Fibroblast of upper back skin (primary cell): ENCODE results near the gene DCAF4.
A peak's percentile ranks its signal among the peaks of the same experiment; 100 is the strongest.
"Not testable (repeated sequence)": the region's sequence is repeated elsewhere in the genome, so short reads cannot be mapped to it uniquely, and the experiment has no call there.

Experiments
- DNase-seq: peaks from one replicate; pipeline ENCODE4 v3.0.0-alpha.2; 2013

DCAF4 gene

DNA sequence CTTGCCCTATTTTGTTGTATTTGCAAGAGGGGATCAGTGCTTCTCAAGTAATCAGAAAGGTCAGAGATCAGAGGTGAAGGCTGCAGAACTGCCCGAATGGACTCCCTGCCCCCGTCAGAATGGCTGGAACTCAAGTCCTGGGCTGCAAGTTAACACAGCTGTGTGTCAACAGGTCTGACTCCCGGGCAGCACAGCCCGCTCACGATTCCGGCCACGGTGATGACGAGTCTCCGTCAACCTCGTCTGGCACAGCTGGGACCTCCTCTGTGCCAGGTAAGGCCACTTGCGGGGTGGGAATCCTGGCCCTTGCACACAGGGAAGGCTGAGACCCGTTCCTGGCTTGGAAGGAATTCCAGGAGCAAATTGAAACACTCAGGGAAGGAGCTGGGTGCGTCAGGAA lies 13.4 kb downstream of the DCAF4 start:
- DNase-seq = no peak

DNA sequence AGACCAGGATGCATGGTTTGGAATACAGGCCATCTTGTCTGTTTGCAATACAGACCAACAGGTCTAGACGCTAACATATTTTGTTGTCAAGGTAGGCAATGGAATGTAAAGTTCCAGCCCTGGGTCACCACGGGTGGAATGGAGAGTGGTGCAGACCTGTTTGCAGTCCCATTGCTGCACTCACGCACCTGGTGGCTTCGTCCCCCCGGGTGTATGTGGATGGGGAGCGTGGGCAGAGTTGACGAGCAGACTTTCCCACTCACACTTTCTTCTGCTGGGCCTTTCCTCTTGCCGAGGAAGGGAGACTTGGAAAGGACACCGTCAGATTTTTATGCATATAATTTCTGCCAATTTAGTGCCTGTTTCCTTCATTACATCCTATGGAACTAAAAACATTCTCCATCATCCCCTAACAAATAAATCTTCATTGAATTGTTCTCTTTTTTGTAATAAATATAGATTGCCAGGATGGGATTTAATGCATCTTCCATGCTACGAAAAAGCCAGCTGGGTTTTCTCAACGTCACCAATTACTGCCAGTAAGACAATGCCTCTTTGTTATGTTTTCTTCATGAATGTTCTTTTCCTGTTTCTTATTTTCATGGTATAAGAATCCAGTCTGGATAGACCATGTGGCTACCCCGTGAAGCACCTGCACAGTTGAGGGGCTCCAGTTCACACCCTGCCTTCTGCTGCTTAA lies 15.2 kb downstream of the DCAF4 start:
- DNase-seq = no peak

DNA sequence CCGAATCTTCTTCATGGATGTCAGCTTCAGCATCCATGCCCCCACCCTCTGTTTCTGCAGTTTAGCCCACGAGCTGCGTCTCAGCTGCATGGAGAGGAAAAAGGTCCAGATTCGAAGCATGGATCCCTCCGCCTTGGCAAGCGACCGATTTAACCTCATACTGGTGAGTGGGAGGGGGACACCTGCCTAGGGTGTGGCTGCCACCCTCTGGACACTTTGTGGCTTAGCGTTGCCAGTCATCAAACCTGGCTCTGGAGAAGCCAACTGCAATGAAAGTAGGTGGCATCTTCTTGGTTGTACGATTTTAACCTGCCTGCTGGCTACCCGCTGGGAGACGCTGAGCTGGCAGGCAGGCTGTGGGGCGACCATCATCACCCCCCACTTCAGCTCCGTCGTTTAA lies 16.7 kb downstream of the DCAF4 start:
- no peak for DNase-seq

DNA sequence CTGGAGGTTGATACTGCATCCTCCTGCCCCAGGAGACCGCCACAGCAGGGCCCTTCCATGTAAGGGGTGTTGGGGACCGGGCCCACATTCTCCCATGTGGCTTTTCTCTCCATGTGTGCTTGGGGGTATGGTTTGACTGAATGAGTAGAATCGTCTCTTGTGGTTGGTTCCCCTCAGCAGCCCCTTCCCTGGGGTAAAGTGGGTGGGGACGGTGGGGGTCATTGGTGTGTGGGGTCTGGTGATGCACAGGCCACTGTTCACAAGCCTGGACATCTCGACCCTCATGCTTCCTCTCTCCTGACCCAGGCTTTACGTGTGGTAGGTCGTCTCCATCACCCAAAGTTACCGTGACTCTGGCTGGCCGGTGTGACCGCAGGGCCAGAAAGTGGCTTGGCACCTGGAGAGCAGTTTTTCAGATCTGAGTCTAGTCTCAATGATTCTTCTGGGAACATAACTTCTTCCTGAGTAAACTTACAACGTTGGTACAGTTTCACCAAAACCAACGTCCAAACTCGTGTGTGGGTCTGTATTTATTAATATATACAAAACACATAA lies 17.7 kb downstream of the DCAF4 start:
- DNase-seq = no peak

DNA sequence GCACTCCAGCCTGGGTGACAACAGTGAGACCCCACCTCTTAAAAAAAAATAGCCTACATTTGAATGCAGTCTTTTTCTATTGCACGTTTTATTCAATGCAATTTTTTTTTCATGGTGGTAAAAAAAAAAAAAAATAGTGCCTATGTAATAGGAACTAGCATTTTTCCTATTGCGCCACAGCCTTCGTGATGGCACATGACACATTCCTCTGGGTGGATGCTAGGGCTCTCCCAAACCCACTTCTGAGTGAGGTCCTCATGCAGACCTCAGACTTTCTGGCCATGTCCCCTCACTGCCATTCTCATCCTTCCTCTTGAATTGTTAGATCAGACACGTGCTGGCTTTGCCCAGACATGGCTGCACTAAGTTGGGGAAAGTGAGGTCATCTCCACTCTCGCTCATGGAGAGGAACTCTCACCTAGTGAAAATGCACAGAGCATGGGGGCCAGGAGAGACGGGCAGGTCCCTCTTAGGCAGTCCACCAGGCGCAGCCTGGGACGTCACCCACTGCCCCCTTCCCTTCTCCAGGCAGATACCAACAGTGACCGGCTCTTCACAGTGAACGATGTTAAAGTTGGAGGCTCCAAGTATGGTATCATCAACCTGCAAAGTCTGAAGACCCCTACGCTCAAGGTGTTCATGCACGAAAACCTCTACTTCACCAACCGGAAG lies 19.2 kb downstream of the DCAF4 start:
- no peak for DNase-seq

DNA sequence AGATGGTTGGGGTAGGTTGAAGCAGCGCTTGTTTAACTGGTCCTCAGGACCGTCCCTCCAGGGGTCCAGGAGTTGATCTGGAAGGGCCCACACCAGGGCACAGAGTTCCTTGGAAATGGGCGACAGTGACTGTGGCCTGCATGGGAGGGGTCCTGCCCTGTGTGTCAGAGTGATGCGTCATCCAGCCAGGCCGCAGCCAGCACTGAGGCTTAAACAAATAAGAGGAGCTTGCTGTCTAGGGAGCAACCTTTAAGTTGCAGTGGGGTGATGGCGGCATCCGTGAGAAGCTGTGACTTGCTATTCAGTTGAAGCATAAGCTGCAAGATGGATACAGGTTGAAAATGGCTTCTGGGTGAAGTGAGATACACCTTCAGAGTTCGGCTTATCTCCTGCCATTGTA lies 20.2 kb downstream of the DCAF4 start:
- peak; percentile 13 for DNase-seq

DNA sequence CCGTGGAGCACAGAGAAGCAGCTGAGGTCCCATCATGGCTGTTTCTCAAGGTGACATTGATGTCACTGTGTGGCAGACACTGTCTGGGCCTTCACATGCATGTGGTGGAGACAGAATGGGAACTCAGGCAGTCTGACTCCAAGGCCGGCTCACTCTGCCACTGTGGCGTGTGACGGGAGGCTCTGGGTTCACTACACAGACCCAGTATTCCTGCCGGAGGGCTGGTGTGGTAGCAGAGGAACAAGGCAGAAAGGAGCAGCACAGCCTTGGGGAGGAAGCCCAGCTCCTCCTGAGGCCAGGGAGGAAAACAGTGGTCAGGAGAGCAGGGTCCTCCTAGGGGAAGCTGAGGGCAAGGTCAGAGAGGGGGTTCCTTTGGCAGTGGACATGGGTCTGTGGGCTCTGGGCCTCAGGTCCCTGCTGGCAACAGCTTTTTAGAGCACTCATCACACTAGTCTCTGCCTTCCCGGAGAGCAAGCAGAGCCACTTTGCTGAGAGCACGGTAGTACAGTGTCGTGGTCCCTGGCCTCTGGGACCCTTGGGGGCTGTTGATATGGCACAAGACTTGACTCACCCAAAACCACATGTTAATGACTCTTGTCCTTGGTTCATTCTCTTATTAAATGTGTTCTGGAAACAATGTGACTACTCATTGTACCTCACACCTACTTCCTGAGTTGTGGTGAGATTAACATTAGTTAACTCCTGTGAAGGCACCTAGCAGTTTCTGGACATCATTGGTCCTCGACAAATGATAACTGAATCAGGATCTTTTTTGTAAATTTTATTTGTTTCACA lies 21.3 kb downstream of the DCAF4 start:
- no peak for DNase-seq

DNA sequence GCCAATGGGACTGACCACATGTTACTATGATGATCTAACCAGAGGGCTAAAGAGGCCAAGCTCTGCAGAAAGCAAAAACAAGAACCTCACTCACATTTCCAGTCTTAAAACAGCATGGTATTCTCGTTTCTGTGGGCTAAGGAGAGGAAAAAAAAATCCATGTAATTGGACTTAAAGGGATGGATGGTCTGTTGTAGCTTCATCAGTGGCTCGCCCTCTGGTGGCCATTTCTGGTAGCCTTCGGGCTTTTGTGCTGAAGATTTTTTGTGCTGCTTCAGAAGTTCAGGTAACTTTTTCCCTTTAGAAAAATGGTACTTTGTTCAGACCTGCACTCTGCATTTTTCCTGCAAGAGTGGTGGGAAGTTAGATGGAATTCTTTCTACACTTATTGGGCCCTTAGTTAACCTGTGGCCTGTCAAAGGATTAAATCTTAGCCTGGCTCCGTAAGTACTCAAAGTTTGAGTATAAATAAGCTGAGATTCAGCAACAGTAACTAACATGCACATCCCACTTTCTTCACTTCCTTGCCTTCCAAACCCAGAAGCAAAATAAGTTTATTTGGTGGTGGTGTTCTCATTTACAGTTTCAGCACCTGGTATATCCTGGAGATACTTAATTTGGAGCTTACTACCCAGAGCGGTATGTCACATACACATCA lies 22.3 kb downstream of the DCAF4 start:
- peak; percentile 68 for DNase-seq

DNA sequence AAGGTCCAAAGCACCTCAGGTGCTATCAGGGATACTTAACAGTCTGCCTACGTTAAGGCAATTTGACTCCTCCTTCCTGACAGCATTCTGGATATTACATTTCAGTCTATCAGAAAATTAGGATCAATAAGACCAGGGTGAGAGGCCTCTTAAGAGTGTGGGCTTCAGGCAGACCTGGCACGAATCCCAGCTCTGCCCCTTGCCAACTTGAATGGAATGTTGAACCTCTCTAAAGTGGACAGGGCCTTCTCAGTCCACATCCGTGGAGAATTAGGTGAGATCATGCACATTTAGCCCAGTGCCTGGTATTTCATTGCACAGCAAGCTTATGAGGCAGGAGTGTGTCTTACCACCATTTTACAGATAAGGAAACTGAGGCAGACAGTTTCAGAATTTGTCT lies 25.9 kb downstream of the DCAF4 start:
- no peak for DNase-seq

DNA sequence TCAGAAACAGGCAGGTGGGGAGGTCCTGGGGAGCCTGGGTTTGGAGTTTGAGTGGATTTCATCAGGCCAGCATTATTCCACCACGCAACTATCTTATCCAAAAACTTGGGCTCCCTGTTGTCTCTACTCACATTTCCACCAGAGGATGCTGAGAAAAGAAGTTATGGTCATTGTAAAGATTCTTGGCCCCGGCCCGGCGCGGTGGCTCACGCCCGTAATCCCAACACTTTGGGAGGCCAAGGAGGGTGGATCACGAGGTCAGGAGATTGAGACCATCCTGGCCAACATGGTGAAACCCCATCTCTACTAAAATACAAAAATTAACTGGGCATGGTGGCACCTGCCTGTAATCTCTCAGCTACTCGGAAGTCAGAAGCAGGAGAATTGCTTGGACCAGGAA lies 30.5 kb downstream of the DCAF4 start:
- DNase-seq = not testable (repeated sequence)

DNA sequence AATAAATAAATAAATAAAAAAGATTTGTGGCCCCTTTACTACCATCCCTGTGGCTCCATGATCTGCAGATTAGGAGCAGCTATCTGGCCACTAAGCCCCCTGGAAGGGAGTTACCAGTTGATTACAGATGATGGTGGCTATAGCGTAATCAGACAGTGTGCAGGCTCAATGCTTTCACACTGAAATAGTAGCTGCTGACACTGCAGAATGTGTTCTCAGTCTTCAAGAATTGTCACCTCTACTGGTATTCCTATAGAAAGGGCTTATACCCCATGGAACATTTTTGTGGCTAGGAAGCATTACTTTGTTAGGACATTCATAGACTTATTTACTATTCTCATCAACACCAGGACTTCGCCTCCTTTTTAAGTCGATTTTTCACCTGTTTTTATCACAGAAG lies 30.9 kb downstream of the DCAF4 start:
- no peak for DNase-seq

DNA sequence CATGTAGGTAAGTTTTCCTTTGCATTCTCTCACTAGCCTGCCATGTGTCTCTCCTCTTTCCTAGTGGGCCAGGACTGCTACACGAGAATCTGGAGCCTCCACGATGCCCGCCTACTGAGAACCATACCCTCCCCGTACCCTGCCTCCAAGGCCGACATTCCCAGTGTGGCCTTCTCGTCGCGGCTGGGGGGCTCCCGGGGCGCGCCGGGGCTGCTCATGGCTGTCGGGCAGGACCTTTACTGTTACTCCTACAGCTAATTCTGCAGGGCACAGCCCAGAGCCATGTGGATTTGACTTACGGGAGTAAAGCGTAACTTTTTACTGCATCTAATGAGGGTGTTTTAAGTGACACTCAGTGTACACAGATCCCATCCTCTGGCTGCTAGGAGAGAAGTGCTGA lies 32.3 kb downstream of the DCAF4 start:
- DNase-seq = no peak

DNA sequence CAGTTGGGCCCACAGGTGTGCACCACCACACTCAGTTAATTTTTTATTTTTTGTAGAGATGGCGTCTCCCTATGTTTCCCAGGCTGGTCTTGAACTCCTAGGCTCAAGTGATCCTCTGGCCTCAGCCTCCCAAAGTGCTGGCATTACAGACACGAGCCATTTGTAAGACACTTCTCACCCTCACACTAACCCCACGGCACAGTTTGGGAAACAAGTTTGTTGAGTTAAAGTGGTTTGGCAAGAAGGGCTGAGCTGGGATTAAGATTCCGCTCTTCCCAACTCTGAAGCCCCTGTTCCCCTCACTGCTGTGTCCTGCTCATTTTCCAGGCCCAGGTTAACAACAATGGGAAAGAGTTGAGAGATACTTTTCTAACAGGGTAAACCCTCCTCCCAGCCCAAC lies 34.8 kb downstream of the DCAF4 start:
- DNase-seq = not testable (repeated sequence)

DNA sequence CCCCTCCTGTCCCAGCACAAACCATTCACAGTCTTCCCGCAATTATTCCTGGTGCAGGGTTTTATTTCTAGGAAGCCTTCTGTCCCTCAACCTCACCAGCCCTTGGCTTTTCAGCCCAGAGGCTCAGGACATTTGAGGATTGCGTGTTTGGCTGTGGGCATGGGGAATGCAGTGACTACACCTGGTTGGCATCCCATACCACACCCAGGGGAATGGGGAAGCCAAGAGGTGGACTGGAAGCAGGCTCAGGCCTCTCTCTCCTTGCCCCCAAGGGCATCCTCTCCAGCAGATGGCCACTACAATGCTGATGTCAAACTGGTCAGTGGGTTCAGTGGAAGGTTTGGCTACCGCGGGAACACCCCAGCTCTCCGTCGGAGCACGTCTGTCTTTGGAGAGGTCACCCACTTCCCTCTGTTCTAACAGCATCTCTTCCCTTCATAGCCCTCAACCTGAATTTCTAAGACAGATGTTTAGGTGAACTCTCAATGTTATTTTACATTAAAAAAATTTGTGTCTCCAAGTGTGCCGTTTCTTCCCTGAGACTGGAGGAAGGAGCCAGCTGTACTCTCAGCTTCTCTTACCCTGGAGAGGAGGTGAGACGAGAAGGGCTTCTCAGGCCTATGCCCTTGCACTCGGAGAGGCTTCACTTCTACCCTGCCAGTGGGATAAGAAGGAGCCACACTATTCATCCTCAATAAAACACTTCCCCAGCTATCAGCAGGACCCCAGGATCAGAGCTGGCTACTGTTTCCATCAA lies 35.5 kb downstream of the DCAF4 start:
- peak; percentile 21 for DNase-seq

DNA sequence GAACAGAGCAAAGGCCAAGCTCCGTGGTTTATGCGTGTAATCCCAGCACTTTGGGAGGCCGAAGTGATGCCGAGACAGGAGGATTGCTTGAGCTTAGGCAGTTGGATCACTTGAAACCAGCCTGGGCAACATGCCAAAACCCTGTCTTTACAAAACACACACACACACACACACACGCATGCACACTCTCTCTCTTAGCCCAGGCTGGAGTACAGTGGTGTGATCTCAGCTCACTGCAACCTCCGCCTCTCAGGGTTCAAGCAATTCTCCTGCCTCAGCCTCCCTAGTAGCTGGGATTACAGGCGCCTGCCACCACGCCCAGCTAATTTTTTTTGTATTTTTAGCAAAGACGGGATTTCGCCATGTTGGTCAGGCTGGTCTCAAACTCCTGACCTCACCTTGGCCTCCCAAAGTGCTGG lies 36.1 kb downstream of the DCAF4 start:
- DNase-seq = peak; percentile 59

DNA sequence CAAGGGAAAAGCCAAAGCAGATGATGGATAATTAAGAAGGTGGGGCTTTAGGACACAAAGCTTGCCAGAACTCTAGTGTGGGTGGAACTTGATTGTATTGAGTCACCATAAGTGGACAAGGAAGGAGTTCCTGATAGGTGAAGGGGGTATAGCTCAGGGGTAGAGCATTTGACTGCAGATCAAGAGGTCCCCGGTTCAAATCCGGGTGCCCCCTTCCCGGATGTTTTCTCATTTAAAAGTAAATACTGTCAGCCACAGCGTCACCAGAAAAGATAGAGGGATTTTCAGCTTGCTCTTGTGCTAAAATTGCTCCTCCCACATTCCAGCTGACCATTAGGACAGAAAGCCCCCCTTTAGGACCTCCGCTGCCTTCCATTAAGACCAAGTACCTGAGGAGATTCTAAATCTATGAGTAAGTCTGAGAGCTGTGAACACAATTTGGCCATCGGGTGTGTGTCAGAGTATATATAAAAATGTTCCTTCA lies 36.6 kb downstream of the DCAF4 start:
- peak; percentile 84 for DNase-seq

DNA sequence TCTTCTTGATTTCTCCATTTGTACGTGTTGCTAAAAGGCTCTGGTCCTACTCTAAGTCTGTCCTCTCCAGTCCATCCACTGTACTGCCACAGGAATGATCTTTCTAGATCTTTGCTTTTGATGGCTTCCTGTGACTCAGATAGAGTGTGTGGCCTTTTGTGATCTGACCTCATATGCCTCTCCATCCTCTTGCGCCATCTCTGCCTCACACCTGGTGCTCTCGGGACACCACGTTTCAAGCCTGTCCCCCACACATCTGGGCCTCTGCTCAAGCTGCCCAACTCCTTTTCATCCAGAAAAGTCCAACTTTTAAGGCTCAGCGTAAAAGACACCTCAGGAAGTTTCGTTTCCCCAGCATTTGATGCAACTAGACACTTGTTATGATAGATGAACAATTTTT lies 39.0 kb downstream of the DCAF4 start:
- DNase-seq = peak; percentile 23

DNA sequence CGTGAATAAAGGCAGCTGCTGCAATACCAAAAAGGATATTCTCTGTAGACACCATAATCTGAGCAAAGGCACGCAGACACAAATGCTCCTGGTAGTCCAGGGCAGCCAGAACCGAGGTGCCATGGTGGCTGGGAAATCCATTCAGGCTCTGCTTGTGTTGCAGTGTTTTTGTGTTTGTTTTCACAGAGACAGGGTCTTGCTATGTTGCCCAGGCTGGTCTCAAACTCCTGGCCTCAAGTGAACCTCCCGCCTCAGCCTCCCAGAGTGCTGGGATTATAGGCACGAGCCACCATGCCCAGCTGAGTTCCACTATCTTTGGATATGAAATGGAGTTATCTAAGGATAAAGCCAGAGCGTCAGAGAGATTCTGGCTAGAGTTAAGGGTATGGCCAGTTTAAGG lies 39.8 kb downstream of the DCAF4 start:
- no peak for DNase-seq

DNA sequence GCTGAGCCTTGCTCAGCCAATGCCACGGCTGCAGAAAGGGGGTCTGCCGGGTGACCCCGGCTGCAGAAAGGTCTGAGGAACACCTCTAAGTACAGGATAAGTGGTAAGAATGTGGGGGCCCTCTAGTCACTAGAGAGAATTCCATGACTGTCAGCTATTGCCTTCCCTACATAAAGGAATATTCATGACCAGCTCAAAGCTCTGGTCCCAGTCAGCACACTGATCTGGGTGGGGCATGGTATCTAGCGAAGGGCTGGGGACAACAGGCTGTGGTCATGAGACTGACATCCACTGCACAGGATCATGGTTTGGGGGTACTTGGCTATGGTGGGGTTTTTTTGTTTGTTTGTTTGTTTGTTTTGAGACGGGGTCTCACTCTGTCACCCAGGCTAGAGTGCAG lies 42.1 kb downstream of the DCAF4 start:
- DNase-seq = no peak

DNA sequence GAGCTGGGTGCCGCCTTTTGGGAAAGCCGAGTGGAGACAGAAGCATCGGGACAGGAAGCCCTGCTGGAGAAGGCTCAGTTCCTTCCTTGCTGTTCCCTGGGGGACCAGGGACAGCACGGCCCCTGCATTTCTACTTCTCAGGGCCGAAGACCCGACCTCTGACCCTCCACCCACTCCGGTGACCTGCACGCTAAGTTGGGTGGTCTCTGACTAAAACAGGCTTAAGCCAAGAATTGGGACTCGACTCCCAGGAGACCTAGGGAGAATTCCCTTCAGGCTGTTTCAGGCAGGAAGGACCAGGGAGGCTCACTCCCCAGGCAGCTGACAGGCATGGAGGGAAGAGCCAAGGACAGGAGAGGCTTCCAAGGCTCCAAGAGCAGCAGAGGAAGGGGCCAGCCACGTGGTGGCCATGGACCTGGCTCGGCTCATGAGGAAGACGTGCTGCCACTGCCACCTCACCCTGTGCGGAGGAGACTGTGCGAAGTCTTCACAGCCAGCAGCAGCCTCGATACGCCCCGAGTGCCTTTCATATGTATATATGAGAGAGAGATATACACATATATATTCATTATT lies 43.9 kb downstream of the DCAF4 start:
- no peak for DNase-seq

DNA sequence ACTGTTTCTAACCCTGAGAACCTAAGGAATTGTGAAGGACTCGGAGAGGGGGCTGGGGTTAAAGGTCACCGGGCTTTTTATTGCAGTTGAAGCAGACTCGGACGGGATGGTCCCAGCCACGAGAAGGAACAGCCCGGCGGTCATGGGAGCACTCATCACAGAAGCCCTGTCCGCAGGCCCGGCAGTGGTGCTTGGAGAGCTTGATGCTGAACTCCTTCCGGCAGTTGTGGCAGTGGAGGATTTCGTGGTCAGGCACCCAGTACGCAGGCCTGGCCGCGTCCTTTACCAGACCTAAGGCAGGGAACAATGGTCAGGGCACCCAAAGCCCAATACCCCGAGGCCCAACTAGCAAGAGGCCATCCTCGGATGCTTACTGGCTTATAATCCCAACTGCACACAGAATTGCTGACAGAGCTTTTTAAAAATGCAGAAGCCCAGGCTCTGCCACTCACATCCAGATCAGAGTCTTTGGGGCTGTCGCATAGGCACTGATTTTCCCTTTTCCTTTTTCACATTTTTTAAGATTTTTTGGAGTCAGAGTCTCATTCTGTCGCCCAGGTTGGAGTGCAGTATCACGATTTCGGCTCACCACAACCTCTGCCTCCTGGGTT lies 44.7 kb downstream of the DCAF4 start:
- DNase-seq = no peak
